GM08714 (cell line): ENCODE results near the gene DPP10.

Experiments used
- H3K4me3 ChIP-seq: fragments of 200-500 bp; sonication (Bioruptor generic); 2 replicates; pipeline ENCODE4 v1.5.1; 2014; ENCODE audit warnings: mild to moderate bottlenecking, low read length, inconsistent platforms
- ZNF274 ChIP-seq: IDR thresholded peaks from 2 replicates; pipeline ENCODE4 v1.6.1; 2012; ENCODE audit warnings: mild to moderate bottlenecking, low read depth, low read length

The DPP10 gene

DNA sequence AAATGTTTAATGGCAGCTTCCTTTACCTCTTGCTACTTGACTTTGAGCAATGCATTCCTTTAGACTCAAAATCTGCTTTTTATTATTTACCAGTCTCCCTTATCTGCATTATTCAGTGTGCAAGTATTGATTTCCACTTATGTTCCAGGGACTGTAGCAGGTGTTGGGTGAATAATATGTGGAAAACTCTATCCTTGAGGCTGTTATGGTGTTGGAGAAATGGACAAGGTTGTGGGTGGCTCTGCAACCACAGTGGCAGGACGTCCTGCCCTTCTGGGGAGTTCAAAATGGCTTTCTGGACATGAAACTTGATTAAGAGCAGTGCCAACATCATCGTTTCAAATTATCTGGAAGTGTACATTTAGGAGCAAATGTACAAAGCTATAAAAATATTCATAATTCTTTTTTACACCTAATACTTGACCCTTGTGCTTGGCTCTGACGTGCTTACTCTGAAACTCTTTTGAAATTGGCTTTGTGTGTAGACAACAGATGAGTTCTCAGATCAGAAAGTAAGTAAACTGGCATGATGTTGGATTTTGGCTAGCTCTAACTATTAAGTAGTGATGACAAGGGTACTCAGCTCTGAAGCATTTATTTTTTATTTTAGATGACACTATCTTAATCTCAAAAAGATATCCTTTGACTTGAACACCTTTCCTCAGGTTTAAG is 766.2 kb downstream of the DPP10 start:
- no peak overlapping the region for H3K4me3 ChIP-seq
- TF ChIP-seq ZNF274: no peak

DNA sequence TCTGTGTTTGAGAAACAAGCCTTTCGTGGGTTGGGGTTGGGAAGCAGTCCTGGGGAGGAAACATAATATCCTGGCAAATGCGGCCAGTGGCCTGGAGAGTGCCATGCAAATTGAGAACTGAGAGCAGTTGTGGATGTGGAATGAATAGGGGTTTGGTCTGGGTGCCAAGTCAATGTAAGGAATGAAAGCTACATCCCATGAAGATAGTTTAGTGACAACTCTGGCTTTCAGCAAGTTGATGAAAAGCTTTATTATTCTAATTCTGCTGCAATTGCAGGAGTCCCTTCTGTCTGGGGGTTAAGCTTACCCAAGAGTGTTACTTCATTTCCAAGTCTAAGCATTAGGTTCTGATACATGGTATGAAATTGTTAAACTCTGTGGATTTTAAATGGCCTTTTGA is 771.6 kb downstream of the DPP10 start:
- no peak overlapping the region for H3K4me3 ChIP-seq
- TF ChIP-seq ZNF274: no peak

GRCh38 chr2:115219296-115219695 is 776.9 kb downstream of the DPP10 start:
- H3K4me3 ChIP-seq: no peak overlapping the region
- TF ChIP-seq ZNF274: no peak

DNA sequence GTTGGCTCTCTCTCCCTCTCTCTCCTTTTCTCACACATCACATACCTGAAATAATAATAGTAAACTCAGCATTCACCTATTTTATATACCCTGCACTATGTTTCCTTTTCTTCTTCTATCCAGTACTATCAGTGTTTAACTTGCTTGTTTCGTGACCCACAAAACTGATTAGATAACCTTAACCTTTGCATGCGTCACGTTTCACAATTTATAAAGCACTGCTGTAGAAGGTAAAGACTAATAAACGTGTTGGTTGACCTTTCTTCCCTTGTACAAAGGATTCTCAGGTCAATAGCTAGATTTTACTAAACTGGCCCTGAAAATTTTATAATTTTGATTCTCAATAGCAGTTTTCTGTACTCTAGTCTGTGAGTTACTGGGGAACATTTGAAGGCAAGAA is 791.7 kb downstream of the DPP10 start:
- H3K4me3 ChIP-seq: no peak overlapping the region
- TF ChIP-seq ZNF274: no peak

DNA sequence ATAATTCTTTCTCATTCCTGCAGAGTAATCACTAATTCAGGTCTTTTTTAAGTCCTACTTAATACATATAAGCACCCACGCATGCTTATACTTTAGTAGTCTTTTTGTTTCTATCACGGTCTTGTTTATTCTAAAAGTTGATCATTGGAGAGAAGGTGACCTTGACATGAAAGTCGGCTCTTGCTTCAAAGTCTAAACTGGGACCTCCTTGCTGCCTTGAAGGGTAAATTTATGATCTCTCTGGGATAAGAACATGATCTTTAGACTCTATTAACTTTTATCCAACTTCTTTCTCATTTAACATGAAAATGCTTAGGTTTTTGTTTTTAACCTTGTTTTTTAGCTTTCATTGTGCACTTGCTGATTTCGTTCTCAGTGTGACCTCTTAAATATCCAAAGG is 792.3 kb downstream of the DPP10 start:
- H3K4me3 ChIP-seq: no peak overlapping the region
- no peak for TF ChIP-seq ZNF274

DNA sequence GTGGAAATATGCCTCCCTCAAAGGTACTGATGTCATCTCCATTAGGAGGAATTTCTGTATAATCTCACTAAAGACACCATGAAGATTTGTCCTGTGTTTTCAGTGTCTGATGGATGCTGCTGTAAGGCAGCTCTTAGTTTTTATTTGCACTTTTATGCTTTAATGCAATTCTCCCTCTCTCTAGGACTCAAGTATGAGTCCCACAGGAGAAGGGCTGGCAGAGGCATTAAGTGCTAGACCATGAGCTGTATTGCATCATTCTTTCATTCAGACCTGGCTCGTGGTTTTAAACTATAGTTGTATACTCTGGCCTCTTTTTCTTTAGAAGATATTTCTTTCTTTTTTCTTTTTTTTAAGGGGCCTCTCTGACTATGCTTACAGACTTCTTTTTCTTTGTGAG is 805.6 kb downstream of the DPP10 start:
- no peak for TF ChIP-seq ZNF274
- no peak overlapping the region for H3K4me3 ChIP-seq

GRCh38 chr2:115277366-115277765 is 834.9 kb downstream of the DPP10 start:
- no peak overlapping the region for H3K4me3 ChIP-seq
- no peak for TF ChIP-seq ZNF274

DNA sequence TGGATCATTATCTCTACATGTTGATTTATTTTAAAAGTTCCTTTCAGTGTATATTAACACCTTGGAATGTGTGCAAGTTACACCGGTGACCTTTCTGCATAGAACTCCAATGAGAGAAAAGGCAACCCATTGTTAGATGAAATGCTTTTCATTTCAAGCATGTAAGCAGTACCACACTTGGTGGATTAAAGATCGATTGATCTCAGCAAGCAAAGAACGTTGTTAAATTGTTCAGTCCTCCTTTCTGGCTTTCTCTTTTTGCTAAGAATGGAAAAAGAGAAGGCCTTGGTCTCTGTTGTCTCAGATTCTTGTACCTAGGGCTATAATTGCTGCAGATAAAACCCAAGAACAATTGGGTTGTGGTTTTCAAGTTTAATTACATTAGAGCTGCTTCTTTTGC is 843.0 kb downstream of the DPP10 start:
- H3K4me3 ChIP-seq: no peak overlapping the region
- no peak for TF ChIP-seq ZNF274

DNA sequence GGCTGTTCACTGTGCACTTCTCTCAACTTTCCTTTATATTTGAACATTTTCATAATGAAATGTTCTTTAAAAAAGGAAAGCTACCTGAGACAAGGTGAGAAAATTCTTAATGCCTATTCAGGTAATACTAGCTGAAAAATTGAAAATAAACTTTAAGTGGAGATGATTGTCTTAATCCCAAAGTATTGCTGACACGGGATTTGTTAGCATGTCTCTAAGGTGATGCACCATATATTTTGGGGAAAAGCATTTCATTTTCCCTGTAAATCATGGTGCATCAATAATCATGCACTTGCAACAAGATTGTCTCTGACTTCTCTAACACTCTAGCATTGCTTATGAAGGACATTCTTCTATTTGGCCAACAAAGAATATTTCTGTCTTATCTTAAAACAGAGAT is 848.0 kb downstream of the DPP10 start:
- no peak overlapping the region for H3K4me3 ChIP-seq
- TF ChIP-seq ZNF274: no peak

- no peak overlapping the region for H3K4me3 ChIP-seq
- no peak for TF ChIP-seq ZNF274
Observed at GRCh38 chr2:115292742-115293141, 850.3 kb downstream of the DPP10 start.

- no peak overlapping the region for H3K4me3 ChIP-seq
- no peak for TF ChIP-seq ZNF274
Observed at GRCh38 chr2:115294999-115295398, 852.6 kb downstream of the DPP10 start.

GRCh38 chr2:115297056-115297455 is 854.6 kb downstream of the DPP10 start:
- no peak overlapping the region for H3K4me3 ChIP-seq
- no peak for TF ChIP-seq ZNF274

DNA sequence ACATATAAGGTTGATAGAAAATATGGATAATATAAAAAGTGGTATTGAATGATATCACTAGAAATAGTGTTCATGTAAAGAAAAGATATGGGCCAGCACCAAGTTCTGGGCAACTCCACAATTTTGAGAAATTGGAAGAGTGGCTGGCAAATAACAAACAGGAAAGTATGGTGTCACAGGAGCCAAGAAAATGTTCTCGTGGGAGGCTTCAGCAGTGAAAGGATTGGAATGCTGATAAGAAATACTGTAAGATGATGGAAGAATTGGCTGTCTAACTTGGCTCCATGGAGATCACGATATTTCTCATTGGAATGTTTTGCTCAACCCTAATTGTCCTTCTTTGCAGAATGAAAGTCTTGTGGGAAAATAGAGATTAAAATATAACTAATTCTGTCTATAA is 856.8 kb downstream of the DPP10 start:
- TF ChIP-seq ZNF274: no peak
- no peak overlapping the region for H3K4me3 ChIP-seq

GRCh38 chr2:115305712-115306111 is 863.3 kb downstream of the DPP10 start:
- no peak for TF ChIP-seq ZNF274
- H3K4me3 ChIP-seq: no peak overlapping the region

DNA sequence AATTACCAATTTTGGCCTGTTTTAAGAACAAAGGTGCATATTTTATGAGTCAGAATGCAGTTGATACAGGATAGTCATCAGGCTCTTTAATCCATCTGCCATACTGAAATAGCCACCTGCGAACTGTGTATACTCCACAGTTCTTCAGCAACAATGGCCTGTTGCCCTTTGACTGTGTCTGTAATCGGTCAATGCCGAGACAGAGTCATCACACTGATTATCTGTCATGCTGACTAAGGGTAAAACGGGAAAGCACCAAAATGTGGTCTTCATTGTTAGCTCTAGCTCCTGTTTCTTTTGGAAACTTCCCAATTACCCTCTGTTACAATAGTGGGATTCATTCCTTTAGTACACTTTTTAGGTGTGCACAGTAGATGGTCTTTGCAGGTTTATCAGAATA is 871.7 kb downstream of the DPP10 start:
- no peak overlapping the region for H3K4me3 ChIP-seq
- no peak for TF ChIP-seq ZNF274

DNA sequence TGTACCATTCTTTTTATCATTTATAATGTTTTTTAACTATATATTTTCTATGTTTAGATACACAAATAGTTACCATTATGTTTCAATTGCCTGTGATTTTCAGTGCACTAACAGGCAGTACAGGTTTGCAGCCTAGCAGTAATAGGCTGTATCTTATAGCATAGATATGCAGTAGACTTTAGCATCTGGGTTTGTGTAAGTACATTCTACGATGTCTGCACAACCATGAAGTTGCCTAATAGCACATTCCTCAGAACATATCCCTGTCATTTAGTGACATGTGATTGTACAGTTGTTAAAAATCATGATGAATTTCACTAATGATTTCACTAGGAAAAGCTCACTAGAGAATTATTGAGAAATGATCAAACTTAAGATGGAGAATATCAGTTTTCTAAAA is 884.6 kb downstream of the DPP10 start:
- TF ChIP-seq ZNF274: no peak
- no peak overlapping the region for H3K4me3 ChIP-seq

- H3K4me3 ChIP-seq: no peak overlapping the region
- no peak for TF ChIP-seq ZNF274
Observed at GRCh38 chr2:115359550-115359949, 917.1 kb downstream of the DPP10 start.
